CD14-positive monocyte (primary cell): ENCODE measurements around the gene ABI2. TPM values are rescaled to one million over a fixed set of nuclear protein-coding genes. Genes with fewer than 3 reads are reported as not detected.

Experiments used
- DNase-seq, 3 donors: peaks; one replicate each; pipeline ENCODE4 v3.0.0-alpha.2; 2011 to 2022
- H2AFZ ChIP-seq: 2 replicates; pipeline ENCODE4 v1.6.0; 2012; ENCODE audit warnings: mild to moderate bottlenecking, low read depth, low read length, inconsistent platforms; ENCODE audit not compliant: insufficient read depth, poor library complexity, severe bottlenecking
- H3K27ac ChIP-seq, 2 donors: 1 replicate in 1 of 2; 2 replicates in 1 of 2; pipeline ENCODE4 v1.5.1; 2012 to 2013; ENCODE audit warnings: low read length in 2 of 2, control low read depth in 1 of 2, inconsistent platforms in 1 of 2, low read depth in 1 of 2, mild to moderate bottlenecking in 1 of 2
- H3K27me3 ChIP-seq, 2 donors: one replicate each; pipeline versions ENCODE4 v1.6.0 to v1.6.1; 2011 to 2013; ENCODE audit warnings: low read length in 2 of 2; ENCODE audit not compliant: control insufficient read depth in 2 of 2, insufficient read depth in 2 of 2
- H3K36me3 ChIP-seq, 2 donors: replicated peaks in 1 of 2; 1 replicate in 1 of 2; 2 replicates in 1 of 2; pipeline versions ENCODE4 v1.5.1 to v1.6.1; 2012 to 2013; ENCODE audit warnings: low read length in 2 of 2, control low read depth in 1 of 2, inconsistent platforms in 1 of 2, mild to moderate bottlenecking in 1 of 2; ENCODE audit not compliant: insufficient read depth in 2 of 2, control insufficient read depth in 1 of 2
- H3K4me1 ChIP-seq, 2 donors: 1 replicate in 1 of 2; 2 replicates in 1 of 2; pipeline versions ENCODE4 v1.5.1 to v1.6.1; 2012 to 2013; ENCODE audit warnings: low read length in 2 of 2, control low read depth in 1 of 2, inconsistent platforms in 1 of 2, mild to moderate bottlenecking in 1 of 2, moderate library complexity in 1 of 2; ENCODE audit not compliant: insufficient read depth in 2 of 2, control insufficient read depth in 1 of 2
- H3K4me2 ChIP-seq: replicated peaks from 2 replicates; pipeline ENCODE3; 2012; ENCODE audit warnings: low read length, moderate library complexity, mild to moderate bottlenecking; ENCODE audit not compliant: poor library complexity, severe bottlenecking; ENCODE audit errors: extremely low read depth
- H3K4me3 ChIP-seq, 3 experiments: fragments of 200-600 bp in 1 of 3; sonication (generic) in 1 of 3; replicated peaks in 1 of 3; 1 replicate in 2 of 3; 2 replicates in 1 of 3; pipeline ENCODE4 v1.5.1; 2011 to 2013; ENCODE audit warnings: low read length in 3 of 3, mild to moderate bottlenecking in 3 of 3, control low read depth in 2 of 3, low read depth in 2 of 3, inconsistent platforms in 1 of 3, moderate library complexity in 1 of 3
- H3K79me2 ChIP-seq: 2 replicates; pipeline ENCODE4 v1.6.0; 2012; ENCODE audit warnings: mild to moderate bottlenecking, control low read depth, inconsistent platforms, low read length, moderate library complexity; ENCODE audit not compliant: insufficient read depth
- H3K9ac ChIP-seq: 2 replicates; pipeline ENCODE4 v1.6.0; 2017; ENCODE audit warnings: low read length, mild to moderate bottlenecking; ENCODE audit not compliant: insufficient read depth, poor library complexity, severe bottlenecking
- H3K9me3 ChIP-seq, 2 donors: replicated peaks in 1 of 2; 1 replicate in 1 of 2; 2 replicates in 1 of 2; pipeline versions ENCODE4 v1.5.1 to v1.6.1; 2012 to 2013; ENCODE audit warnings: low read length in 2 of 2, control low read depth in 1 of 2; ENCODE audit not compliant: control insufficient read depth in 1 of 2, insufficient read depth in 1 of 2
- H4K20me1 ChIP-seq: 2 replicates; pipeline ENCODE4 v1.6.0; 2012; ENCODE audit warnings: mild to moderate bottlenecking, low read length, control low read depth, moderate library complexity; ENCODE audit not compliant: insufficient read depth
- H3K27ac Mint-ChIP-seq, 7 donors: one replicate each; pipeline ENCODE4 v1.8.0; 2020; ENCODE audit warnings: mild to moderate bottlenecking in 7 of 7, mixed read lengths in 7 of 7, moderate library complexity in 6 of 7, inconsistent platforms in 2 of 7
- H3K27me3 Mint-ChIP-seq, 3 donors: one replicate each; pipeline ENCODE4 v1.8.0; 2021 to 2022; ENCODE audit warnings: low read depth in 3 of 3, mild to moderate bottlenecking in 3 of 3, mixed read lengths in 3 of 3, moderate library complexity in 3 of 3, inconsistent platforms in 1 of 3
- H3K36me3 Mint-ChIP-seq, 2 donors: one replicate each; pipeline ENCODE4 v1.8.0; 2020; ENCODE audit warnings: mixed read lengths in 2 of 2, inconsistent platforms in 1 of 2, mild to moderate bottlenecking in 1 of 2
- H3K4me1 Mint-ChIP-seq: one replicate; pipeline ENCODE4 v1.8.0; 2020; ENCODE audit warnings: mild to moderate bottlenecking, mixed read lengths
- H3K4me3 Mint-ChIP-seq, 2 donors: one replicate each; pipeline ENCODE4 v1.8.0; 2020; ENCODE audit warnings: mild to moderate bottlenecking in 2 of 2, mixed read lengths in 2 of 2, moderate library complexity in 1 of 2
- H3K9me3 Mint-ChIP-seq, 7 donors: one replicate each; pipeline ENCODE4 v1.8.0; 2020 to 2022; ENCODE audit warnings: mixed read lengths in 7 of 7, mild to moderate bottlenecking in 6 of 7, moderate library complexity in 6 of 7, inconsistent platforms in 2 of 7
- WGBS: methylation state at CpG from one replicate; pipeline ENCODE4 v1.1.5; 2013; ENCODE audit warnings: missing lambda C conversion rate; ENCODE audit not compliant: insufficient coverage; 5-methylcytosine and 5-hydroxymethylcytosine counted together
- intact Hi-C, 2 donors: fragments of 100-400 bp; cut with micrococcal nuclease; formaldehyde crosslinking; loops; one replicate each; pipeline versions ENCODE4 v1.15.0 to v1.15.1; 2023
- polyA plus RNA-seq, 3 donors: library from polyadenylated mRNA; depleted of rRNA in 1 of 3; unstranded in 2 of 3; stranded (reverse) in 1 of 3; fragments of 300-500 nt in 2 of 3; fragments of >200 nt in 1 of 3; fragmentation: Illumina TruSeq in 2 of 3; gene quantifications; 1 replicate in 2 of 3; 2 replicates in 1 of 3; pipeline ENCODE4 v1.2.3, GENCODE V29; 2012 to 2021
- TF ChIP-seq, protein P1 (sequence below): fragments of 200-600 bp; IDR thresholded peaks from one replicate; pipeline ENCODE4 v1.8.0; 2022; ENCODE audit warnings: antibody characterized with exemption, mild to moderate bottlenecking

ABI2 gene
- polyA plus RNA-seq, 3 donors: 6.1 to 9.2 (median 7.1) TPM

DNA sequence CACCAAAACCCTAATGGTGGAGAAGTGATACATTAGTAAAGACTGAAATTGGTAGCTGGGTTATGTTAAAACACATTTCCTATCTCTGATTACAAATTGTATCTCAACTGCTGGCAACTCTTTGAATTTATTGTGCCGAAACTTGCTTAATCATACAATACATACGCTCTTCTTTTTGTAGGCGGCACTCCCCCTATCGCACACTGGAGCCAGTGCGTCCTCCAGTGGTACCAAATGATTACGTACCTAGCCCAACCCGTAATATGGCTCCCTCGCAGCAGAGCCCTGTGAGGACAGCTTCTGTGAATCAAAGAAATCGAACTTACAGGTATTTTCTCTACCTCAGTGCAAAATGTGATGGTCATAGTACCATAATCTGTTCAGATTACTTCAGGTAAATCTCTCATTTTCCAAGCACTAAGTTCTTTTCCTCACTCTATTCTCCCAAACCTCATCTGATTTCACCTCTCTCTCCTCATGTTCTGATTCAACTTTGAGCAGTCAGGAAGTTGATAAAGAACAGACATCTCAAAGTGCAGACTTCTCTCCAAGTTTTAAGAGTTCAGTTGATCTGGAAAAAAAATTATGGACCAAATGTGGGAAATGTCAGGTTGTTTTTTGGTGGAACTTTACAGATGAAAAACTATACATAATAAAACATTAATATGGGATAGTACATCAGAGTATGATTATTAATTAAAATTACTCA is 66.5 kb downstream of the ABI2 start:
- H3K4me1 ChIP-seq: no peaks in the 10 kb centered on the region
- Mint-ChIP-seq H3K27me3 (peaks cover 0 to 3% (median 2%) of the 10 kb centered on the region in 3 donors), H3K4me3 (no peak overlapping the region), H3K9me3 (peaks cover 0 to 8% (median 4%) of the 10 kb centered on the region in 7 donors), H3K27ac (no peak overlapping the region), H3K4me1 (peaks cover 3% of the 10 kb centered on the region), H3K36me3 (peaks cover 8 to 12% of the 10 kb centered on the region in 2 donors)
- peaks cover 0 to 3% of the 10 kb centered on the region in 2 donors for H3K9me3 ChIP-seq
- no peak for DNase-seq
- no peaks in the 10 kb centered on the region for H3K79me2 ChIP-seq
- H3K4me2 ChIP-seq: no peak overlapping the region
- 98% methylated on average over 8 of the region's 9 CpGs for WGBS
- no peaks in the 10 kb centered on the region for H3K36me3 ChIP-seq
- no peak overlapping the region for H3K9ac ChIP-seq
- no peak overlapping the region for H2AFZ ChIP-seq
- no peak overlapping the region for H3K4me3 ChIP-seq
- intact Hi-C loops: no loop called here
- H4K20me1 ChIP-seq: no peaks in the 10 kb centered on the region
- no peak overlapping the region for H3K27ac ChIP-seq
- no peaks in the 10 kb centered on the region for H3K27me3 ChIP-seq
- TF ChIP-seq, protein P1, sequence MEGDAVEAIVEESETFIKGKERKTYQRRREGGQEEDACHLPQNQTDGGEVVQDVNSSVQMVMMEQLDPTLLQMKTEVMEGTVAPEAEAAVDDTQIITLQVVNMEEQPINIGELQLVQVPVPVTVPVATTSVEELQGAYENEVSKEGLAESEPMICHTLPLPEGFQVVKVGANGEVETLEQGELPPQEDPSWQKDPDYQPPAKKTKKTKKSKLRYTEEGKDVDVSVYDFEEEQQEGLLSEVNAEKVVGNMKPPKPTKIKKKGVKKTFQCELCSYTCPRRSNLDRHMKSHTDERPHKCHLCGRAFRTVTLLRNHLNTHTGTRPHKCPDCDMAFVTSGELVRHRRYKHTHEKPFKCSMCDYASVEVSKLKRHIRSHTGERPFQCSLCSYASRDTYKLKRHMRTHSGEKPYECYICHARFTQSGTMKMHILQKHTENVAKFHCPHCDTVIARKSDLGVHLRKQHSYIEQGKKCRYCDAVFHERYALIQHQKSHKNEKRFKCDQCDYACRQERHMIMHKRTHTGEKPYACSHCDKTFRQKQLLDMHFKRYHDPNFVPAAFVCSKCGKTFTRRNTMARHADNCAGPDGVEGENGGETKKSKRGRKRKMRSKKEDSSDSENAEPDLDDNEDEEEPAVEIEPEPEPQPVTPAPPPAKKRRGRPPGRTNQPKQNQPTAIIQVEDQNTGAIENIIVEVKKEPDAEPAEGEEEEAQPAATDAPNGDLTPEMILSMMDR: no peak

DNA sequence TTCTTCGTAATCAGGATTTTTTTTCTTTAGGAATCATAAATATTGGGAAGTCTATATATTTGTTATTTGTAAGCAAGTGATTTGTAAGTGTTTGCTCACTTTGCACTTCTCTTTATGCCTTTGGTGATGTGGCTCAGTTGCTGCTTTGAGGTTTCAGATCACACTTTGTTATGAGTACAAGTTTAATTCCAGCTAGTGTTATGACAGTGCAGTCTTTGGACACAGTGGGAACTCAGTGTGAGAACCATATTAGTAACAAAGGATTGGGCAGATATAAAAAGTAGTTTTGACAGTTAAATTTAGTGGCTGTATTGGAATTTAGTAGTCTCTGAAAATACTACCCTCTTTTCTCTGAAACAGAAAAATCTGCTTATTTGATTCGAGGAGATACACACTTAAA is 67.7 kb downstream of the ABI2 start:
- Histone ChIP-seq H2AFZ (no peak overlapping the region), H3K9ac (no peak overlapping the region), H3K79me2 (no peaks in the 10 kb centered on the region), H3K4me2 (no peak overlapping the region), H3K27ac (no peak overlapping the region), H3K4me1 (no peaks in the 10 kb centered on the region), H3K9me3 (peaks cover 0 to 3% of the 10 kb centered on the region in 2 donors), H4K20me1 (no peaks in the 10 kb centered on the region), H3K27me3 (no peaks in the 10 kb centered on the region), H3K4me3 (no peak overlapping the region), H3K36me3 (no peaks in the 10 kb centered on the region)
- Mint-ChIP-seq H3K27ac (no peak overlapping the region), H3K4me3 (no peak overlapping the region), H3K36me3 (peaks cover 8 to 12% of the 10 kb centered on the region in 2 donors), H3K9me3 (peaks cover 0 to 8% (median 4%) of the 10 kb centered on the region in 7 donors), H3K27me3 (peaks cover 0 to 3% (median 2%) of the 10 kb centered on the region in 3 donors), H3K4me1 (peaks cover 3% of the 10 kb centered on the region)
- WGBS: no CpG with 5 or more reads among the region's 2 CpGs
- TF ChIP-seq, protein P1: no peak
- no peak for DNase-seq
- intact Hi-C loops: no loop called here
